Stimulated activated CD4-positive, alpha-beta T cell treated with anti-CD3 and anti-CD28 coated beads, Interleukin-15, amount 100 ng/mL, for 24 hours (primary cell): ENCODE measurements around the gene CDK4.

Source experiments
- DNase-seq: peaks from one replicate; pipeline ENCODE4 v3.0.0-alpha.2; 2020

The CDK4 gene

GRCh38 chr12:57771873-57772428 lies 19.8 kb upstream of the CDK4 start, which contains the start of gene METTL1:
Gene METTL1 (minus strand): TSS chr12:57772105. CDS start chr12:57772083, 22 bp downstream.
- DNase-seq: peak; percentile 96

- DNase-seq: peak; percentile 97
These were observed 19.2 kb upstream of the CDK4 start for GRCh38 chr12:57771236-57771872.

GRCh38 chr12:57770734-57771133 lies 18.6 kb upstream of the CDK4 start:
- no peak for DNase-seq

- DNase-seq: no peak
These were observed 17.5 kb upstream of the CDK4 start for GRCh38 chr12:57769594-57769993.

- DNase-seq: no peak
These were observed 15.8 kb upstream of the CDK4 start for GRCh38 chr12:57767876-57768275.

GRCh38 chr12:57767305-57767698 lies 15.2 kb upstream of the CDK4 start:
- no peak for DNase-seq

GRCh38 chr12:57766464-57767304 lies 14.6 kb upstream of the CDK4 start, which contains the start of gene CYP27B1:
Gene CYP27B1 (minus strand): TSS chr12:57767078. CDS start chr12:57767041, 37 bp downstream.
- DNase-seq: peak; percentile 42

GRCh38 chr12:57765698-57766463 lies 13.8 kb upstream of the CDK4 start:
- peak; percentile 43 for DNase-seq

- DNase-seq: peak; percentile 80
These were observed 13.0 kb upstream of the CDK4 start for GRCh38 chr12:57765003-57765697.

GRCh38 chr12:57764662-57765002 lies 12.5 kb upstream of the CDK4 start:
- DNase-seq: peak; percentile 57

- DNase-seq: no peak
These were observed 12.0 kb upstream of the CDK4 start for GRCh38 chr12:57763881-57764661.

GRCh38 chr12:57762463-57762862 lies 10.4 kb upstream of the CDK4 start:
- DNase-seq: no peak

- DNase-seq: no peak
These were observed 9.4 kb upstream of the CDK4 start for GRCh38 chr12:57761391-57761998.

- DNase-seq: no peak
These were observed 8.4 kb upstream of the CDK4 start for GRCh38 chr12:57760347-57760982.

- peak; percentile 53 for DNase-seq
These were observed 7.4 kb upstream of the CDK4 start for GRCh38 chr12:57759360-57759980.

- no peak for DNase-seq
These were observed 6.6 kb upstream of the CDK4 start for GRCh38 chr12:57758552-57759359.

GRCh38 chr12:57757771-57758170 lies 5.7 kb upstream of the CDK4 start:
- DNase-seq: no peak

- peak; percentile 81 for DNase-seq
These were observed 4.6 kb upstream of the CDK4 start for GRCh38 chr12:57756406-57757341.
